NCI-H748 (cell line): ENCODE results near the gene FAIM.
A peak's percentile ranks its signal among the peaks of the same experiment; 100 is the strongest.
"Not testable (repeated sequence)": the region's sequence is repeated elsewhere in the genome, so short reads cannot be mapped to it uniquely, and the experiment has no call there.

ENCODE experiments used
- DNase-seq: peaks from one replicate; lab custom pipeline; 2025; ENCODE audit not compliant: unreplicated experiment; lab: John Stamatoyannopoulos, UW

The FAIM gene

DNA sequence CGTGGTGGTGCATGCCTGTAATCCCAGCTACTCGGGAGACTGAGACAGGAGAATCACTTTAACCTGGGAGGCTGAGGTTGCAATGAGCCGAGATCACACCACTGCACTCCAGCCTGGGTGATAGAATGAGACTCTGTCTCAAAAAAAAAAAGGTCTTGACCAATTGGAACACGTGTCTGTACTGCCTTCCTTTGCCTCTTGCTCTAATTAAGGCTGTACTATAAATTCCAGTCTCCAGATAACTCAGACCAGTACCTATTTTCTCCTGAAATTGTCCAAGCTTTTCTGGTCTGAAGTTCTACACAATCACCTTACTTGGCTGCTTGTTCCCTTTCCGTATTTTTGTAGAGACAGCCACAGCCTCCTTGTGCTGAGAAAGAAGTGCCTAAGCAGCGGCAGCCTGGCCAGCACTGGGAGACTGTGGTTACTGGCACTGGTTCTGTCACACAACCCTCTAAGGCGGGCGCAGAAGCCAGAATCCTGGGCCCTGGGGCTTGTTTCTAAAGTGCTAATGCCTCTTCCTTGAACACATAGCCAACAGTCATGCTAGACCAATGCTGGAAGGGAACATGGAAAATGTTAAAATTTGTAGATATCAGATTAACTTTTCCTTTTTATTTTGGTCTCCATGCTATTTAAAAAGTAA, 8.3 kb upstream of the FAIM start:
- no peak for DNase-seq

DNA sequence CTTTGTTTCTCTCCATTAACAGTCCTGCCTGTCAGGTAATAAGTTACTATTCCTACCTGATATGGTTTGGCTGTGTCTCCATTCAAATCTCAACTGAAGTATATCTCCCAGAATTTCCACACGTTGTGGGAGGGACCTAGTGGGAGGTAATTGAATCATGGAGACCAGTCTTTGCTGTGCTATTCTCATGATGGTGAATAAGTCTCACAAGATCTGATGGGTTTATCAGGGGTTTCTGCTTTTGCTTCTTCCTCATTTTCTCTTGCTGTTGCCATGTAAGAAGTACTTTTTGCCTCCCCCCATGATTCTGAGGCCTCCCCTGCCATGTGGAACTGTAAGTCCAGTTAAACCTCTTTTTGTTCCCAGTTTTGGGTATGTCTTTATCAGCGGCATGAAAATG, 6.9 kb upstream of the FAIM start:
- DNase-seq: not testable (repeated sequence)

DNA sequence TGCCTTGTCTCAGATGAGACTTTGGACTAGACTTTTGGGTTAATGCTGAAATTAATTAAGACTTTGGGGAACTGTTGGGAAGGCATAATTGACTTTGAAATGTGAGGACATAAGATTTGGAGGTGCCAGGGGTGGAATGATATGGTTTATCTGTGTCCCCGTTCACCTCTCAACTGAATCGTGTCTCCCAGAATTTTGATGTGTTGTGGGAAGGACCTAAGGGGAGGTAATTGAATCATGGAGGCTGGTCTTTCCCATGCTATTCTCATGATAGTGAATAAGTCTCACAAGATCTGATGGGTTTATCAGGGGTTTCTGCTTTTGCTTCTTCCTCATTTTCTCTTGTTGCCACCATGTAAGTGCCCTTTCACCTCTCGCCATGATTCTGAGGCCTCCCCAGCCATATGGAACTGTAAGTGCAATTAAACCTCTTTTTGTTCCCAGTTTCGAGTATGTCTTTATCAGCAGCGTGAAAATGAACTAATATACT, 4.4 kb upstream of the FAIM start:
- not testable (repeated sequence) for DNase-seq

DNA sequence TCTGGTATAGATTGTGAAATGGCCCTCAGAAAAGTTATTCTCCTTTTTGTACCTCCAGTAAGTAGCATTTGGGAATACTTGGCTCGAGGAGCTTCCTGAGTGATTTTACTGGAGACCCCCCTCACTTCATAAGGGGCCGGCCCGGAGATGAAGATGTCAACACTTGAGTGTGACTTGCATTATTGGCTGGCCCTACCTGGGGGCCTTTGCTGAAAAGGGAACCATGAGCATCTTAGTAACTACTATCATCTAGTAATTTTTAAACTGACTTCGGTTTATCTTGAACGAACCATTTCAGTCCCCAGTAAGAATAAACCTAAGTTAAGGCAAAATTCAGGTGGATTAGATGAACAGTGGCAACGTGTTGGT, 1.3 kb downstream of the FAIM start:
- DNase-seq: no peak

DNA sequence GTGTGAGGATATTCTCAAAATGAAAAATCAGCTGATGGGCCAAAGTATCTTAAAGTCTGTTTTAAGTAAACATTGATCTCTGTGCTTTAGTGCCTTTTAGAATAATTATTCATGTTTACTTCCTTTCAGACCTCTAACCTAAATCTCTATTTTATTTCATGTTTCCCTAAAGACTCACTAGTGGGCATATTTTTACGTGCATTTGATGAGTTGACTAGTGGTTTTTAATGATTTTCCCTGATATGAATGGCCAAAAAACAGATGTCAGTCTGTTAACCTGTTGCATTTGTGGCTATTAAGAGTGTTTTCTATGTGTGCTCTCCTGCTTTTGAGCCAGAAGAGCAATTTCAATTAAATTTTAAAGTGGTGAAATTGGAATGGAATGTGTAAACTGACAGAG, 6.9 kb downstream of the FAIM start:
- no peak for DNase-seq

DNA sequence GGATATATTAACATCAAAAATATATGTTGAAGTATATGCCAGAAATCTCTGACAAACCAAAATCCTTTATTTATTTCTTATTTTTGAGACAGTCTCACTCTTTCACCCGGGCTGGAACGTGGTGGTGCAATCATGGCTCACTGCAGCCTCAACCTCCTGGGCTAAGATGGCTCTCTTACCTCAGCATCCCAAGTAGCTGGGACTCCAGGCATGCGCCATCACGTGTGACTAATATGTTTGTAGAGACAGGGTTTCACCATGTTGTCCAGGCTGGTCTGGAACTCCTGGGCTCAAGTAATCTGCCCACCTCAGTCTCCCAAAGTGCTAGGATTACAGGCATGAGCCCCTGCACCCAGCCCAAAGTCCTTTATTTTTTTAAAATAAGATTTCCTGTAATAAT, 11.9 kb downstream of the FAIM start:
- no peak for DNase-seq

DNA sequence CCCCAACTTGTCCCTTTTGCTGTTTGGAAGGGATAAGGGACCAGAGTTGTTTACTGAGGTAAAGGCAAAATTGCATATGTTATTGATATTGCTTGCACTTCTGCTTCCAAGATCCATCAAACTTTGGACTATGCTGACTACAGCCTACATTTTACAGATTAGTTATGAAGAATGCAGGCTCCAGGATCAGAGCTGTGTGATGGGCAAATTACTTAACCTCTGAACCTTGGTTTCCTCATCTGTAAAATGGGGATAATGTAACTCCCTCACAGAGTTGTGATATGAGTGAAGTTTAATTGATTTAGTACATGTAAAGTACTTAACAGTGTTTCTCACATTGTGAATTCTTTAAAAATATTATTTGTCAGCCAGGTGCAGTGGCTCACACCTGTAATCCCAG, 15.9 kb downstream of the FAIM start:
- DNase-seq: no peak

DNA sequence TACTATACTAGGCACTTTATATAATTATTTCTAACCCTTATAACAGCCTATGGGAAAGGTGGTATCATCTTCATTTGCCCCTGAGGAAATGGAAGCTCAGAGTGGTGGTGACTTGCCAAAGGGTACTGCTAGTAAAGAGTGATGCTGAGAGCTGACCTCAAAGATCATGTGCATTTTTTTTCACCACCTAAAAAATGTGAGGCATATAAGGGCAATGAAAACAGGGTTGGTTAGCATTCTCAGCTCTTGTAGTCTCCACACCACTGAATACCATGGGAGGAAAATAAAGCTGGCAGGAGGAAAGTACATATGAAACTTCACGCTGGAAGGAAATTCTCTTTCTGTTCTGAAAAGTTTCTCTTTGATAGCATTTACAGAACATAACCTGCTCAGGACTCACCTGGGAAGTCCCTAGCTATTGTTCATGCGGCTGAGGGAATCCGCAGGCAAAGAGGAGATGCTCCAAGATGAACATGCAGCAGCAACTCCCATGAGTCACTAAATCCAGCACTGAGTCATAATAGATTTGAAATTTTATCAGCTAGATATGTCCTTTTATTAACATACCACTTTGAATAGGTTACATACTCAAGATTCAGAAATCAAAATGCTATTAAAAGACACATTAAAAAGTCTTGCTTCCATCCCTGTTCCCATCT, 17.3 kb downstream of the FAIM start:
- no peak for DNase-seq

DNA sequence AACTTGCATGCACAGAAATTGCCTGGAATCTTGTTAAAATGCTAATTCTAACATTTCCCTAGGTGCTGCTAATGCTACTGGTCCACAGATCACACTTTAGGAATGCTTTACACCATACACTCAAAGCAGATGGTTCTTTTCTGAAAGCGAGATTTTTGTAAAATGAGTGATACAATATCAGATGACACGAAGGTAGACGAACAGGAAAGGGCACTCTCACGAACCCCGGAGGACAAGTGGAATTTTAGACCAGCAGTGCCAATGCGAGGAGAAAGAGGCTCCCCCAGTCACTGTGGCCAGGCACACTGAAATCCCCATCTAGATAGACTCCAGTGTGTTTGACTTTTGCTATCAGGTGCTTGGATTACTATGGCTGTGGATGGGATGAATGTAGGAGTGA, 21.0 kb downstream of the FAIM start:
- DNase-seq: no peak

DNA sequence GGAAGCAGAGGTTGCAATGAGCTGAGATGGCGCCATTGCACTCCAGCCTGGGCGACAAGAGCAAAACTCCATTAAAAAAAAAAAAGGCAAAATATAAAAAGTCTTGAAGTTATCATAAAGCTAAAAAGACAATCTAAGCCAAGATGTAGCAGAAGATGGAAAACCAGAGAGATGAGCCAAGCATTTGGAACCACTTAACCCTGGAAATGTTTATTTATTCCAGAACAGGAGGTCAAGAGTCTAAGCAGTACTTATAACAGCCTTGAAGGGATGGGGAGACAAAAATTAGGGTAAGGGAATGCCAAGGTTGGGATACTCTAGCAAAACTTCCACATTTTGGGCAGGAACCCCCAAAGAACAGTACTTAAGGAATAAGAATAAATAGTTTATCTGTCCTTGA, 30.1 kb downstream of the FAIM start:
- no peak for DNase-seq

DNA sequence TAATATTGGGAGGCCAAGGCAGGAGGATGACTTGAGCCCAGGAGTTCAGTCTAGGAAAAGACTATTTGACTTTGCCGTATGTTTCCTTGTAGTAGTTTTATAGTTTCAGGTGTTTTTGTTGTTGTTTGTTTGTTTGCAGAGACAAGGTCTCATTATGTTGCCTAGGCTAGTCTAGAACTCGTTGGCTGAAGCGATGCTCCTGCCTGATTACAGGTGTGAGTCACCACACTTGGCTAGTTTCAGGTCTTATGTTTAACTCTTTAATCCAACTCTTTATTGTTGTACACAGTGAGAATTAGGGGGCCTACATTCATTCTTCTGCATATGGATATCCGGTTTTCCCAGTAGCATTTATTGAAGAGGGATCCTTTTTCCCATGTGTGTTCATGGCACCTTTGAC, 32.0 kb downstream of the FAIM start:
- no peak for DNase-seq

DNA sequence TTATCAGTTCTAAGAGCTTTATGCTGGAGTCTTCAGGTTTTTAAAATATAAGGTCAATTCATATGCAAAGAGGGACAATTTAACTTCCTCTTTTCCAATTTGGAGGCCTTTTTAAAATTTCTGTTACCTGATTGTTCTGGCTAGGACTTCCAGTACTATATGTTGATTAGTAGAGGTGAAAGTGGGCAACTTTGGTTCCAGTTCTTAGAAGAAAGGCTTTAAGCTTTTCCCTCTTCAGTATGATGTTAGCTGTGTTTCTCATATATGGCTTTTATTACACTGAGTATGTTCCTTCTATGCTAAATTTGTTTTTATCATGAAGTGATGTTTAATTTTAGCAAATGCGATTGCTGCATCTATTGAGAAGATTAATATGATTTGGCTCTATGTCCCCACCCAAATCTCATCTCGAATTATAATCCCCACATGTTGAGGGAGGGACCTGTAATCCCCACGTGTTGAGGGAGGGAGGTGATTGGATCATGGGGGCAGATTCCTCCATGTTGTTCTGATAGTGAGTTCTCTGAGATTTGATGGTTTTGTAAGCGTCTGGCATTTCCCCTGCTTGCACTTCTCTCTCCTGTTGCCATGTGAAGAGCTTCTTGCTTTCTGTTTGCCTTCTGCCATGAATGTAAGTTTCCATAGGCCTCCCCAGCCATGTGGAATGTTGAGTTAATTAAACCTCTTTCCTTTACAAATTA, 33.8 kb downstream of the FAIM start:
- no peak for DNase-seq

DNA sequence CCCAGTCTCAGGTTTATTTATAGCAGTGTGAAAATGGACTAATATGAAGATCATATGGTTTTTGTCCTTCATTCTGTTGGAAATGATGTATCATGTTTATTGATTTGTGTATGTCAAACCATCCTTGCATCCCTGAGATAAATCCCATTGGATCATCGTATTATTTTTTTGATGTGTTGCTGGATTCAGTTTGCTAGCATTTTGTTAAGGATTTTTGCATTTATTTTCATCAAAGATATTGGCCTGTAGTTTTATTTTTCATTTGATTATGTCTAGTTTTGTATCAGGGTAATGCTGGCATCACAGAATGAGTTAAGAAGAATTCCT, 34.3 kb downstream of the FAIM start:
- no peak for DNase-seq

DNA sequence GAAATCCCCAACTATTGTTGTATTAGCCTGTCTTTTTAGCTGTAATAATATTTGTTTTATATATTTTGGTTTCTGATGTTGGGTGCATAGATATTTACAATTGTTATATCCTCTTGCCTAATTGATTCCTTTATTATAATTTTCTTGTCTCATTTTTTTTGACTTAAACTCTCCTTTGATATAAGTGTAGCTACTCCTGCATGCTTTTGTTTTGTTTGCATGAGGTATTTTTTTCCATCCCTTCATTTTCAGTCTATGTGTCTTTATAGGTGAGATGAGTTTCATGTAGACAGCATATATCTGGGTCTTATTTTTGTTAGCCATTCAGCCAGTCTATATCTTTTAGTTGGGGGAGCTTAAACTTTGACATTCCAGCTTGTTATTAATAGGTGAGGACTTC, 37.4 kb downstream of the FAIM start:
- no peak for DNase-seq

DNA sequence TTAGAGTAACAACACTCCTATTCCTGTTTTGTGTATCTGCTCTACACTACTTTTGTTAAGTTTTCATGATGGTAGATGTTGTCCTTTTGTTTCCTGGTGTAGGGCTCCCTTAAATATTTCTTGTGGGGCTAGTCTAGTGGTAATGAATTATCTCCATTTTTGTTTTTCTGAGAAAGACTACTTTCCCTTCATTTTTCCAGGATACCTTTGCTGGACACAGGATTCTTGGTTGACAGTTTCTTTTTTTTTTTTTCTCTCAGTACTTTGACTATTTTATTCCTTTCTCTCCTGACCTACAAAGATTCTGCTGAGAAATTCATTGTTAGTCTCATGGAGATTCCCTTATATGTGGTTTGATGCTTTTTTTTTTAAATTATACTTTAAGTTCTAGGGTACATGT, 37.9 kb downstream of the FAIM start:
- DNase-seq: no peak

DNA sequence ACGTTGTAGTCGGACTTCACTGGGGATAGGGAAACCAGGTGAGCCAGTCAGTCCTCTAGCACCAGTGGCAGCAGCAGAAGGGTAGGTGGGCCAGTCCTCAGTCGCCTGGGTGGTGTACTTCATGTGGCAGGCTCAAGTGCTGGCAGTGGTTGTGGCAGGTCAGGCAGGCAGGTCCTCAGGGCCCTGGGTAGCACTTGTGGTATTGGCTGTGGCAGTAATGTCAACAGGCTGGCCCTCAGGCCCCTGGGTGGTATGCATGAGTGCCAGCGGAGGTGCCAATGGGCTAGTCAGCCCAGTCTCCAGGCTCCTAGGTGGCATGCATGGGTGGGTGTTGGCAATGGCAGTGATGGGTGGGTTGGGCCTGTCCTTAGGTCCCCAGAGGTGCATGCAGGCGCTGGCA, 40.6 kb downstream of the FAIM start:
- DNase-seq: no peak

DNA sequence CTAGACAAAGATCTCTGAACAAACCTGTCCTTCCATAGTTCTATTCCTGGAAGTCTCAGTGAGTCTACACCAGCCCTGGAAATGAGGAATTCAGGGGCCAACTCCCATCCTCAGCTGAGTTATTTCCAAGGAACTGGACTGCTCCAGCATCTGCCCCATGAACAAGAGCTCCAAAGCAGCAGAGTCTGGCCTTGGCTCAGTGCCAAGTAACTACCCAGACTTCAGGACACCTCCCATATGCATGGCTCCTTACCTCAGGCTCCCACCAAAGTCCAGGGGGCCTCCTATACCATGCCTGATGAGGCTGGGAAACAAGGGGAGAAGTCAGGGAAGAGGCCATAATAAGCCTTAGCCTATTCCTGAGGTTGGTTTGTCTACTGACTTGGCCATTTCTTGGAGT, 45.0 kb downstream of the FAIM start:
- no peak for DNase-seq

DNA sequence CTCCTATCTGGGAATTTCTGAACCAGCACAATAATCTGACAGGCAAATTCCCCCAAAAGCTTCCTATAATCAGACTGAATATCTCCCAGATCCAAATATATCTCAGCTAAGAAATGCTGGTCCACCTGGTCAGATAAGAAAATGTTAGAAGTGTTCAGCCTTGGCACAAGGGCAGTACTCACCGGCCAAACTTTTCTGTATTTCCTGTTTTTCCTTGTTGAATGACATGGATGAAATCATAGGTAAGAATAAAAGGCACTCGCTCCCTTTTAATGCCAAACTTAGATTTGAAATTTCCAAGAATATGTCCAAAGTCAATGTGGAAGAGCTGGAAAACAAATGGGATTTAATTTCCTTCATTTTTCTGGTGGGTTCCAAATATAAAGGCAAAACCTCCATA, 48.9 kb downstream of the FAIM start:
- no peak for DNase-seq

DNA sequence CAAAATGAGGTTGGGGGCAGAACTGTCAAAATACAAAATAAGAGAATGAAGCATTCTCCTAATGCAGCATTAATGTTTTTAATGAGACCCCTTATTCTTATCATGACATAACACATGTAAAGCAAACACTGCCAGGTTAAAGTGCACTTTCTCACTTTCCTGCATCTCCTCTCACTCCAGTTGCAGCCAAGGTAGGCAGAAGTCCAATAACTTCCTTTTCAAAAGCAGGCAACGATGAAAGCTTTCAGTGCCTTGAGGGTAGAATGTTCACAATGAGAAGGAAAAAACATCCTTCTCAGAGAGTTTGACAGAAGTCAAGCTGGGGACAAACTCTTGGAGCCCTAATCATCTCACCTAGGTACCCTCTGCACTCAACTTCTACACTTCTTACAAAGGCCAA, 59.5 kb downstream of the FAIM start:
- no peak for DNase-seq

DNA sequence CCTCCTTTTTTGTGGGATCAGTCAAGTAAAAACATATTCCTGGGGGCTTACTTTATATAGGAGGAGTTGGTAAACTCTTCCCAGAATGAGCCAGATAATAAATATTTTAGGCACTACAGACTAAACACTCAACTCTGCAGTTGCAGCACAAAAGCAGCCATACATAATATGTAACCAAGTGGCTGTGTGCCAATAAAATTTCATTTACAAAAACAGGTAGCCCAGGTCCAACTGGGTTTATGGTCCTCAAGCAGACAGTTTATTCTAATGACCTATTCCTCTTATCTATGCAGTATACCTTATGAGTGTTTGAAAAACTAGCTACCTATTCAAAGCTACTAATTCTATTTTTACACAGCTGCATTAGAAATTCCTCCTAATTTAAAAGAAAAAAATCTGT, 61.8 kb downstream of the FAIM start:
- DNase-seq: peak; percentile 12

DNA sequence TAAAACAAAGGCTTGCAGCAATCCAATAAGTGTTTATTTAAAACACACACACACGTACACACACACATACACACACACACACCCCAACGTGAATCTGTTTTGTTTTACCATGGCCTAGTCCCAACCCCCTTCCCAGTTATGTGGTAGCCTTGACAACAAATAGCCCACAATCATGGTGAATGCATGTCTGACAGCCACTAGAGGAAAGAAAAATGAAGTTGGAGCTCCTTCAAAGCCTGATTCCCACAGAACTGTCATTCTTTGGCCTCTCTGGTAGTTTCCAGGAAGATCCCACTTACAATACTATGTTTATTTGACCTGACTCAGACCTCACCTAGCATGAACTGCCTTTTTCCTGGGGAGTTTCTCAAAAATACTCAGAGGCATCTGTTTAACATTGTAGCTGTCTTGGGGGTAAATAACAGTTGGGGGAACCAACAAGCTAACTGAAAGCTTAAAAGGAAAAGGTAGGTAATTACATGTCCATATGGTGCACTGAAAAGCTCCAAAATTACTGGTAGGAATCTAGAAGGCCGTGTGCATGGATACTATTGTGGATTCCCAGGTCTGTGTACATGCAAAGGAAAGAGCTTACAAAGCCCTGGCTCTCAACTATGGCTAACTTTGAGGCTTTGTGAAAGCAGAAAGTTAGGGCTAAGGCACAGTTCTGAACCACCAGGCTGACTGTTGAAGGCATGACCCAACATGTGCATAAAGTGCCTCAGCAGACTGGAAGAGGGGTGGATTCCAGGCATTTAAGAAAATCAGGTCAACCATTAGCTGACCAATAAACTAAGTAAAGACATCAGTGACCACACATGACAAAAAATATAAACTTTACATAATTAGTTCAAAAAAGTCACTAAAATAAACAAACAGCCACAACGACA, 65.3 kb downstream of the FAIM start:
- peak; percentile 8 for DNase-seq

DNA sequence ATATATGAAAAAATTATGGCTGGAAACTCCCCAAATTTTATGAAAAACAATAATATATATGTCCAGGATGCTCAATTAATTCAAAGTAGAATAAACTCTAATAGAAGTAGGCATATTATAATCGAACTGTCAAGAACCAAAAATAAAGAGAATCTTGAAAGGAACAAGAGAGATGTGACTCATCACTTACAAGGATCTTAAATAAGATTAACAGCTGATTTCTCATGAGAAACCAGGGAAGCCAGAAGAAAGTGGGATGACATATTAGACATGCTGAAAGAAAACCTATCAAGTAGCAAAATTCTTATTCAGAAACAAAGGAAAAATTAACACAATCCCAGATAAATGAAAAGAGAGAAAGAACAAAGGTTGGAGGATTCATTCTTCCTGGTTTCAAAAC, 66.8 kb downstream of the FAIM start:
- no peak for DNase-seq
